Fibroblast of pulmonary artery (primary cell): ENCODE results near the gene HSPB6.

ENCODE experiments used
- DNase-seq: peaks from one replicate; pipeline ENCODE4 v3.0.0-alpha.2; 2010; ENCODE audit warnings: low read depth
- H3K4me3 ChIP-seq: replicated peaks from 2 replicates; pipeline ENCODE4 v1.5.1; 2011; ENCODE audit warnings: low read depth, mild to moderate bottlenecking, control low read depth, low read length, moderate library complexity
- TF ChIP-seq, protein P1 (sequence below): IDR thresholded peaks from 2 replicates; pipeline ENCODE4 v1.5.1; 2011; ENCODE audit warnings: mild to moderate bottlenecking, control low read depth, low read length, inconsistent platforms; ENCODE audit errors: missing control alignments

HSPB6 gene

DNA sequence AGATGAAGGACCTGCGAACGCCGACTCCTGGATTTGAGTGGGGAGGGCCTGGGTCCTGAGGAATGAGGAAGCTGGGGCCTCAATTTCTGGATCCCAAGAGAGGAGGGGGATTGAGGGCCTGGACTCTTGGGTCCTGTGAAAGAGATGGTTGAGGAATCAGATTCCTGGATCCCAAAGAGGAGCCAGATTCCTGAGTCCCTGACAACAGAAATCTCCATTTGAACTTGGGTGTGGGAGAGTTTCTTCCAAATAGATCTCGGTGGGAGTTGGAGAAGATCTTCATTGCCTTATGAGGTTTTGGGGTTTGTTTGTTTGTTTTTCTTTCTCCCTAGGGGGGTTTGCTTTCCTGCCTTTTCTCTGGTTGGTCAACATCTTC lies 10.8 kb downstream of the HSPB6 start:
- peak overlapping the region; percentile 92 for H3K4me3 ChIP-seq
- TF ChIP-seq, protein P1, sequence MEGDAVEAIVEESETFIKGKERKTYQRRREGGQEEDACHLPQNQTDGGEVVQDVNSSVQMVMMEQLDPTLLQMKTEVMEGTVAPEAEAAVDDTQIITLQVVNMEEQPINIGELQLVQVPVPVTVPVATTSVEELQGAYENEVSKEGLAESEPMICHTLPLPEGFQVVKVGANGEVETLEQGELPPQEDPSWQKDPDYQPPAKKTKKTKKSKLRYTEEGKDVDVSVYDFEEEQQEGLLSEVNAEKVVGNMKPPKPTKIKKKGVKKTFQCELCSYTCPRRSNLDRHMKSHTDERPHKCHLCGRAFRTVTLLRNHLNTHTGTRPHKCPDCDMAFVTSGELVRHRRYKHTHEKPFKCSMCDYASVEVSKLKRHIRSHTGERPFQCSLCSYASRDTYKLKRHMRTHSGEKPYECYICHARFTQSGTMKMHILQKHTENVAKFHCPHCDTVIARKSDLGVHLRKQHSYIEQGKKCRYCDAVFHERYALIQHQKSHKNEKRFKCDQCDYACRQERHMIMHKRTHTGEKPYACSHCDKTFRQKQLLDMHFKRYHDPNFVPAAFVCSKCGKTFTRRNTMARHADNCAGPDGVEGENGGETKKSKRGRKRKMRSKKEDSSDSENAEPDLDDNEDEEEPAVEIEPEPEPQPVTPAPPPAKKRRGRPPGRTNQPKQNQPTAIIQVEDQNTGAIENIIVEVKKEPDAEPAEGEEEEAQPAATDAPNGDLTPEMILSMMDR: no peak
- no peak for DNase-seq

DNA sequence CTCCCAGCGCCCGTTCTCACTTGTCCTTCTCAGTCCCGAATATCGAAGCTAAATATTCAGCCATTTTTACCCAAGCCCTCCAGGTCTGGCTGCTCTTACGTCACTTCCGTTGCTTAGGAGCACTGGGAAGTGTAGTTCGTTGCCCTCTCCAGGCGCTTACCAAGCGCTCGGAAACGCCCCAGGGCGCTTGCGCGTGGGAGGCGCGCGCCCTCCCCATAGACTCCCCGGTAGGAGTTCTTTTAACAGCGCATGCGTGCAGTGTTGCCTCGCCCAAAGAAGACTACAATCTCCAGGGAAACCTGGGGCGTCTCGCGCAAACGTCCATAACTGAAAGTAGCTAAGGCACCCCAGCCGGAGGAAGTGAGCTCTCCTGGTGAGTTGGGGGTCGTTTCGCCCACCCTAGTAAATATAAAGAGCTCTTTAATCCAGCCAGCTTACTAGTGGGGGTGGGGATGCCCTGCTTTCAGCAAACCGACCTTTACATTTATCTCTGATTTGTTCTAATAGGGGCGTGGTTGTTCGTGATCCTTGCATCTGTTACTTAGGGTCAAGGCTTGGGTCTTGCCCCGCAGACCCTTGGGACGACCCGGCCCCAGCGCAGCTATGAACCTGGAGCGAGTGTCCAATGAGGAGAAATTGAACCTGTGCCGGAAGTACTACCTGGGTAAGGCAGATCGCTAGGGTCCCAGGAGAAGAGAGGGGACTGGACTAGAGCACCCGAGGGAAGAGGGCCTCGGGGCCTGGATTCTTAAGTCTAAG lies 11.3 kb downstream of the HSPB6 start, which contains the start of the genes PSENEN and U2AF1L4:
Gene PSENEN, plus strand, starts transcription at position 324 of the 759 bp plus-strand sequence. Its CDS starts 280 bp downstream, at position 604.
Gene U2AF1L4, minus strand, starts transcription at position 91 of the 759 bp plus-strand sequence. Its CDS starts 27 bp downstream, at position 64.
- DNase-seq: peak; percentile 100
- peak within 1 kb of the TSS; percentile 92 for H3K4me3 ChIP-seq
- TF ChIP-seq, protein P1: no peak

DNA sequence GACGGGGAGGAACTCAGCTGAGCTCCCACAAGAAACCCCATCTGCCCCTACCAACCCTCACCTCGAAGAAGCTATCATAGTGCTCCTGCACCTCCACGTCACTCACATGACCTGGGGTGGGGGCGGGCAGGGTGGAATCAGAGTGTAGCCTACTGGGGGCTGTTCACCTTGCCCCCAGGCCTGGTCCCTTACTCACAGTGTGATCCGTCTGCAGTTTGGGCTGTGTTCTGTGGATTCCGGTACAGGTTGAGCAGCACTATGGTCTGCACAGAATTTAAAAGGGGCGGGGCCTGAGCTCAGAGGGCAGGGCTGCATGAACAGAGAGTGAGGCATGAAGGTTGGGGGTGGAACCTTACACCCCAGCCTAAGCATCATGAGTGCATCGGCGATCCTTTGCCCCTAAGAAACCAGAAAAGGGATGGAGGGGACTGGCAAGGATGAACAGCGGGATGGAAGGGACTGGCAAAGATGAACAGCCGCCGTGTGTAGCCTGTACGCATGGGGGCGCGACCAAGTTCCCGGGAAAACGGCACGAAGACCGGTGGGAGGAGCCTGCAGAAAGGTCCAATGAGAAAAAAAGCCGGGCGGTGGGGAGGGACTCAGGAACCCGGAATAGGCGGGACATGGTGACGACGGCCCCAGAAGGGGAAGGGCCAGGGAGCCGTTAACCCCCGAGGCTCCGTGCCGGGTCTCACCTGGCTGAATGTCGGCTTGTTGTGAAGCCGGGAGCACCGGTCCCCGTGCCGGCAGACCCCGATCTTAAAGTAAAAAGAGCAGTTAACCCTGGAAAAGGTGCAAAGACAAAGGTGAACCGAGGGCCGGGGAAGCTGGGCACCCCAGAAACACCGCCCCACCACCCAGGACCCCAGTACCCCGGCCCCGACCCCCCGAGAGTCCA lies 12.2 kb downstream of the HSPB6 start:
- H3K4me3 ChIP-seq: peak overlapping the region; percentile 92
- TF ChIP-seq, protein P1: peak; percentile 45

DNA sequence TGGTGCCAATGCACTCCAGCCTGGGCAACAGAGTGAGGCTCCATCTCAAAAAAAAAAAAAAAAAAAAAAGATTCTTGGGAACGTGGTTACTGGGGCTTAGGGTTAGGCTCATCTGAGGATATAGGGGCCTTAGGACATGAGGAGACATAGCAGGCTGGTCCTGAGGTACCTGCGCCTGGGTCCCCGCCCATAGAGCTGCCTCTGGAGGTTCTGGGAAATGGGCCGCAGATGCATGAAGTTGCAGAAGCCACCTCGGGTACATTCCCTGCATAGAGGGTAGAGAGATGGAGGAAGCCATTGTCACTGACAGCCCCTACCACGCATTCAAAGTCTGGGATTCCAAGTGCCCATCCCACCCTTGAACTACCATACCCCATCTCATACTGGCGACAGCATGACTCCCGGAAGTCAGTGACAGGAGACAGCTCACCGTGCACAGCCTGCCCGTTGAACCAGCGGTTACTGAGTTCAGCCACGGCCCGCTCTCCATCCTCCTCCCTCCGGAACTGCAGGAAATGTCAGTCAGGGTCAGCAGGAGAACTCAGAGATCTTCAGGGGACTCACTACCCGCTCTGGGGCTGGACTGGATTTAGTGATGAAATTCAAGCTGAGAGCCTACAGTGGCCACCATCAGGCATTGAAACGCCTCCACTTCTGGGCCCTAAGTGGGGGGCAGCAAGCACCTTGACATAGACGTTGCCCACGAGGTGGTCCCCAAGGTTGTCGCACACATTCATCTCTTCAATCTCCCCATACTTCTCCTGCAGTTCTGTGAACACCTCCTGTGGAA lies 13.0 kb downstream of the HSPB6 start:
- no peak overlapping the region for H3K4me3 ChIP-seq
- no peak for DNase-seq
- TF ChIP-seq, protein P1: no peak

More for the DNA sequence above, 12.2 kb downstream of the HSPB6 start:
- peak; percentile 96 for DNase-seq

DNA sequence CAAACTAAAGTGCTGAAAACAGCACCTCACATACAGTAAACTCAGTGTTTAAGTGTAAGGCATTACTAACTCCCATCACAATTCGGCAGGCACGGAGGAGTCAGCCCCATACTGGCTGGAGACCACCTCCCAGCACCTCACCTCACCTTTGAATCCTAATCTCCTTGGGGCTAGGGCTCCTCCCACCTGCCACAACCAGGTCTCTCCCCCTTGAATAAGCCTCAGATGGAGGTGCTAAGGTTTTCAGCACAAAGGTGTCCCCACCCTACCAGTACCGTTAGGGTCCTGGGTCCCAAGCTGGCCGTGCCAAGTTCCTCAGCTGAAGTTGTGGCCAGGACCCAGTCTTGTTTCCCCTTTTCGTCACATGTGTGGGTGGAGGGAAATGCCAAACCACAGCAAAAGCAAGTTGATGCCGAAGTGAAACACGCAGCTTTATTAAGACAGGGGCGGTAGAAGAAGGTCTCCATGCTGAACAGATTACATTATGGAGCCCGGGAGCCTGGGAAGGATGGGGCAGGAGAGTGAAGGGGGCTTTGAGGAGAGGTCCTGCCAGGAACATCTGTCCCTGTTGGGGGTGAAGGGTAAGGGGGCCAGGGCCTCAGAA lies 14.6 kb downstream of the HSPB6 start, which contains the start of gene IGFLR1:
Gene IGFLR1, minus strand, starts transcription at position 332 of the 604 bp plus-strand sequence. CDS start 1,272 bp downstream, outside the sequence.
- no peak within 1 kb of the TSS for H3K4me3 ChIP-seq
- TF ChIP-seq, protein P1: no peak
- DNase-seq: no peak

DNA sequence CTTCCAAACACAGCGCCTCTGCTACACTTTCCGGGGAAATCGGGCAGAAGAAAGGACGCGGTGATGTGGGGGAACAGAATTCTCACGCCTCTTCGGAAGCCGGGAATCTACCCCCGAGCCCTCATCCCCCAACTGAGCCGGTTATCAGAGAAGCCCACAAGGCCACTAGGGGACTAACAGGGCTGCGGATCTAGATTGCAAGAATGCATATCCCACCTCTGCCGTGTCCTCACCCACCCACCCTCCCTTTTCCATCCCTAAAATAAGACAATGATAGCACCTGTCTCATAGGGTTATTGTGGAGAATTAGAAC lies 15.7 kb downstream of the HSPB6 start:
- peak overlapping the region; percentile 63 for H3K4me3 ChIP-seq
- TF ChIP-seq, protein P1: no peak
- no peak for DNase-seq
